HepG2 (cell line): ENCODE measurements around the gene PALM.

Experiments
- KLF15 ChIP-seq: sonication (generic); formaldehyde crosslinking; IDR thresholded peaks from 2 replicates; pipeline ENCODE4 v1.8.1; 2023; ENCODE audit warnings: borderline replicate concordance, mild to moderate bottlenecking, inconsistent platforms, missing genetic modification reagents, mixed read lengths
- PRPF4 ChIP-seq: fragments of 200-400 bp; formaldehyde crosslinking; IDR thresholded peaks from 2 replicates; pipeline ENCODE4 v1.6.1; 2016; ENCODE audit warnings: low read length, low read depth; ENCODE audit not compliant: poor library complexity, severe bottlenecking
- RBM39 ChIP-seq: fragments of 200-400 bp; formaldehyde crosslinking; IDR thresholded peaks from one replicate; pipeline ENCODE4 v1.6.1; 2018; ENCODE audit warnings: antibody characterized with exemption, mild to moderate bottlenecking, low read depth, low read length; ENCODE audit not compliant: poor library complexity, severe bottlenecking
- SMAD1 ChIP-seq: sonication (generic); formaldehyde crosslinking; IDR thresholded peaks from 2 replicates; pipeline ENCODE4 v1.4.0; 2020; ENCODE audit warnings: missing genetic modification reagents, low read depth, mild to moderate bottlenecking, borderline replicate concordance
- TF ChIP-seq, protein P1 (sequence below): sonication (generic); formaldehyde crosslinking; conservative IDR thresholded peaks from 2 replicates; pipeline ENCODE4 v1.8.1; 2023; ENCODE audit warnings: missing genetic modification reagents

DNA sequence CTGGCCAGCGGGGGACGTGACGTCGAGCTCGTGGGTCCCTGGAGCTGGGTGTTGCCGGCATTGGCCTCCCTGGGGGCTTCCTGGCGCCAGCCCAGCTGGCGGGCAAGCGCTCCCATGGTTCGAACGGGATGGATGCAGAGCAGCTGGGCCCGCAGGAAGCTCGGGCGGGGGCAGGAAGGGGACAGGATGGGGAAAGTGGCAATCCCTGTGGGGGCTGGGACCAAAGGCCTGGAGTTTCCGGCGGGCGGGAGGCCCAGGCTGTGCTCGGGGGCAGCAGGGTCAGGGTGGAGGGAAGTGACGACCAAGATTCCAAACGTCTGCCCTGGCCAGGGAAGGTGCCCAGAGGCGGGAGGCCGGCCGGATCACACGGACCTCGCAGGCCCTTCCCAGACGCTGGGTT is 19.3 kb downstream of the PALM start:
- TF ChIP-seq SMAD1 (CRISPR knock-in tag) (no peak), PRPF4 (no peak), KLF15 (CRISPR knock-in tag) (no peak), RBM39 (no peak)
- TF ChIP-seq, protein P1, sequence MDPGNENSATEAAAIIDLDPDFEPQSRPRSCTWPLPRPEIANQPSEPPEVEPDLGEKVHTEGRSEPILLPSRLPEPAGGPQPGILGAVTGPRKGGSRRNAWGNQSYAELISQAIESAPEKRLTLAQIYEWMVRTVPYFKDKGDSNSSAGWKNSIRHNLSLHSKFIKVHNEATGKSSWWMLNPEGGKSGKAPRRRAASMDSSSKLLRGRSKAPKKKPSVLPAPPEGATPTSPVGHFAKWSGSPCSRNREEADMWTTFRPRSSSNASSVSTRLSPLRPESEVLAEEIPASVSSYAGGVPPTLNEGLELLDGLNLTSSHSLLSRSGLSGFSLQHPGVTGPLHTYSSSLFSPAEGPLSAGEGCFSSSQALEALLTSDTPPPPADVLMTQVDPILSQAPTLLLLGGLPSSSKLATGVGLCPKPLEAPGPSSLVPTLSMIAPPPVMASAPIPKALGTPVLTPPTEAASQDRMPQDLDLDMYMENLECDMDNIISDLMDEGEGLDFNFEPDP (CRISPR knock-in tag) = no peak
